GM12801 (cell line): ENCODE results near the gene LGALS7.

Experiments
- TF ChIP-seq, protein P1 (sequence below): IDR thresholded peaks from one replicate; pipeline ENCODE4 v1.5.1; 2011; ENCODE audit warnings: control low read depth; ENCODE audit not compliant: insufficient read length; ENCODE audit errors: extremely low read depth

Gene LGALS7

DNA sequence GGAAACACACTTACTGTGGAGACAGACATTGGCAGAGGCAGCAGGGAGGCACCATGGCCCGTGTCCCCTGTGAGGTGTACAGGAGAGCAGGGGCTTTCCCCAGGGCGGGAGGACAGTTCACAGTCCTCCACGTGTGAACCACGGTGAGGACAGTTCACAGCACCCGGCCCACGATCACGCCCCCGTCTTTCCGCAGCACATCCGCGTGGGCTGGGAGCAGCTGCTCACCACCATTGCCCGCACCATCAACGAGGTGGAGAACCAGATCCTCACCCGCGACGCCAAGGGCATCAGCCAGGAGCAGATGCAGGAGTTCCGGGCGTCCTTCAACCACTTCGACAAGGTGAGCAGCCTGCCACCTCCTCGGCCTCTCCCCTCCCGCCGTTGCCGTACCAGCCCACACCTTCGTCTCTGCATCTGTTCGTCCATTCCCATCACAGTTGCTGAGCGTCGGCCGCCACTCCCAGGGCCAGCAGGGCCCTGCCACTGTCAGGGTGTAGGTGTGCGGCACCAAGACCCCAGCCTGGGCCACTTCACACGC lies 46.5 kb downstream of the LGALS7 start:
- TF ChIP-seq, protein P1, sequence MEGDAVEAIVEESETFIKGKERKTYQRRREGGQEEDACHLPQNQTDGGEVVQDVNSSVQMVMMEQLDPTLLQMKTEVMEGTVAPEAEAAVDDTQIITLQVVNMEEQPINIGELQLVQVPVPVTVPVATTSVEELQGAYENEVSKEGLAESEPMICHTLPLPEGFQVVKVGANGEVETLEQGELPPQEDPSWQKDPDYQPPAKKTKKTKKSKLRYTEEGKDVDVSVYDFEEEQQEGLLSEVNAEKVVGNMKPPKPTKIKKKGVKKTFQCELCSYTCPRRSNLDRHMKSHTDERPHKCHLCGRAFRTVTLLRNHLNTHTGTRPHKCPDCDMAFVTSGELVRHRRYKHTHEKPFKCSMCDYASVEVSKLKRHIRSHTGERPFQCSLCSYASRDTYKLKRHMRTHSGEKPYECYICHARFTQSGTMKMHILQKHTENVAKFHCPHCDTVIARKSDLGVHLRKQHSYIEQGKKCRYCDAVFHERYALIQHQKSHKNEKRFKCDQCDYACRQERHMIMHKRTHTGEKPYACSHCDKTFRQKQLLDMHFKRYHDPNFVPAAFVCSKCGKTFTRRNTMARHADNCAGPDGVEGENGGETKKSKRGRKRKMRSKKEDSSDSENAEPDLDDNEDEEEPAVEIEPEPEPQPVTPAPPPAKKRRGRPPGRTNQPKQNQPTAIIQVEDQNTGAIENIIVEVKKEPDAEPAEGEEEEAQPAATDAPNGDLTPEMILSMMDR, result no peak

DNA sequence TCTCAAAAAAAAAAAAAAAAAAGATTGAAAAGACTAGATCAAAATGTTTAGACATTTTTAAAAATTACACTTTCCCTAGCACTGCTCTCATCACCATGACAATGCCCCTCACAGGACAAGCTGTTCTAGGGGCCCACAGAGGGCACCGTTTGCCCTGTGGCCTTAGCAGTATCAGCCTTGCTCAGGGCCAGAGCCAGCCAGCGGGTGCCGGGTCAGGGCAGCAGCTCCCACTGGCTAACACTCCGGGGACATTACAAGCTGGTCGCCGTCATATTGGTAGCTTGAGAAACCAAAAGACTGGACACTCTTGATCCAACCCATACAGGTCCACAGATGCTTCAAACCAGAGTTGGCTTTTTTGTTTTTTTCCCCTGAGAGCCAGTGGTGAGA lies 47.0 kb downstream of the LGALS7 start:
- TF ChIP-seq, protein P1, result no peak

DNA sequence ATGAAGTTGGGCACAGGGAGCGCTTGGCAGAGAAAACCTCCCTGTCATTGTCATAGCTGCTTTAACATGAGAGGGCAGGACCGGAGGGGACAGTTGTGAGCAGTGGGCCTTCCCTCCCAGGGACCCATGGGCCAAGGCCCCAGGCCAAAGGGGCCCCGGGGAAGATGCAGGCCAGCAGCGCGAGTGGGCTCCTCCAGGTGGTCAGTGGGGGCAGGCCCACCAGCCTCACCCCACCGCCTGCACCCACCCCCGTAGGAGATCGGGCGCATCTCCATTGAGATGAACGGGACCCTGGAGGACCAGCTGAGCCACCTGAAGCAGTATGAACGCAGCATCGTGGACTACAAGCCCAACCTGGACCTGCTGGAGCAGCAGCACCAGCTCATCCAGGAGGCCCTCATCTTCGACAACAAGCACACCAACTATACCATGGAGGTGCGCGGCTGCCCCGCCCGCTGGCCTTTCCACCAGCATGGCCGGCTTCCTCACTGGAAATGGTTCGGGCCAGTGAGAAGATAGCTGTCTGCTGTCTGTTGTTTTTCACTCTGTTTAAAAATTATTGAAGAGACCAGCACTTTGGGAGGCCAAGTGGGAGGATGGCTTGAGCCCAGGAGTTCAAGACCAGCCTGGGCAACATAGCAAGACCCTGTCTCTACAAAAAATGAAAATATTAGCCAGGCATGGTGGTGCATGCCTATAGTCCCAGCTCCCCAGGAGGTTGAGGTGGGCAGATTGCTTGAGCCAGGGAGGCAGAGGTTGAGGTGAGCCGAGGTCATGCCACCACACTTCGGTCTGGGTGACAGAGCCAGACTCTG lies 47.6 kb downstream of the LGALS7 start:
- TF ChIP-seq, protein P1, result no peak

DNA sequence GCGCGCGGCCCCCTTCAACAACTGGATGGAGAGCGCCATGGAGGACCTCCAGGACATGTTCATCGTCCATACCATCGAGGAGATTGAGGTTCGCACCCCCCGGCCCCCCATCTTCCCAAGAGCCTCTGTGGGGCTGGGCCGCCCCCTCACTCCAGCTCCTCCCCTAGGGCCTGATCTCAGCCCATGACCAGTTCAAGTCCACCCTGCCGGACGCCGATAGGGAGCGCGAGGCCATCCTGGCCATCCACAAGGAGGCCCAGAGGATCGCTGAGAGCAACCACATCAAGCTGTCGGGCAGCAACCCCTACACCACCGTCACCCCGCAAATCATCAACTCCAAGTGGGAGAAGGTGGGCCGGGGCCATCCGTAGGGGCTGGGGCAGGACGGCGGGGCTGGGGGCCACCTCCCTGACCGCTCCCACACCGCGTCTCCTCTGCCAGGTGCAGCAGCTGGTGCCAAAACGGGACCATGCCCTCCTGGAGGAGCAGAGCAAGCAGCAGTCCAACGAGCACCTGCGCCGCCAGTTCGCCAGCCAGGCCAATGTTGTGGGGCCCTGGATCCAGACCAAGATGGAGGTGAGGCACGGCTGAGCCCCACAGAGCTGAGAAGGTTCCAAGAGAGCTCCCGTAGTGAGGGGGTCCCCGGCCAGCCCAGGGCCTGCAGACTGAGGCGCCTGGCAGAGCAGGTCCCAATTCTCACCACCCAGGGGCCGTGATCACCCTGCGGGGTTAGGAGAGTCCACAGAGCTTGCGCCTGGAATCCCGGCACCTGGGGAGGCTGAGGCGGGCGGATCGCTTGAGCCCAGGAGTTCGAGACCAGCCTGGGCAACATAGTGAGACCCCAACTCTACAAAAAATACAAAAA lies 49.1 kb downstream of the LGALS7 start:
- TF ChIP-seq, protein P1, result no peak

GRCh38 chr19:38723606-38723965 lies 49.7 kb downstream of the LGALS7 start:
- TF ChIP-seq, protein P1, result no peak

DNA sequence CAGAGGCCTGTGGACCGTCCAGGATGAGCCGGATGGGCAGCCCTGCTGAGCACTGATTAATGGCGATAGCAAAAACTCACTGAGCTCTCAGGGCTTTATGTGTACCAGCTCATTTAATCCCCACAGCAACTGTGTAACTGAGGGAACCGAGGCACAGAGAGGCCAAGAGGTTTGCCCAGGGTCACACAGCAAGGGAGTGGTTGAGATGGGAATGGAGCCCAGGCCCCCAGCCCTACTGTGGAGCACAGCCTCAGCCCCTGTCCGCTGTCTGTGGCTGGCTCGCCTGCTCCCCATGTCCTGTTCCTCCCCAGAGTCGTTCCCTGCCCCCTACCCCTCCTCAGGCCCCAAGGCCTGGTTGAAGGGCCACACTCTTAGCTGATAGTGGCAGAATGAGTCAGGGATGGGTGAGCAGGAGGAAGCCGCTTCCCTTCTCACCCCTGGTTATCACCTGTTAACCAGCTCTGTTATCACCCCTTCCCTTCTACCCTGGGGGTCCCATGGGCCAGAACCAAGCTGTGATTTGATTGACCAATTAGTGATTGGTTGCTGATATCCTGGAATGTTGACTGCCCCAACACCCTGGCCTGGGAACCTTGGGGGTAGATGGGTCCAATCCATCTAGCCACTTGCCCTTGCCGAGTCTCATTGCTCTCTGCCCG lies 50.2 kb downstream of the LGALS7 start:
- TF ChIP-seq, protein P1, result no peak

- TF ChIP-seq, protein P1, result no peak
Observed at GRCh38 chr19:38721979-38722773, 51.1 kb downstream of the LGALS7 start.
